ENCODE measurements around the gene MPDU1.
"Not testable (repeated sequence)": the region's sequence is repeated elsewhere in the genome, so short reads cannot be mapped to it uniquely, and the experiment has no call there.

MPDU1 gene

GRCh38 chr17:7620835-7621234 is 37.2 kb downstream of the MPDU1 start:
- no peak for DNase-seq

GRCh38 chr17:7623661-7624060 is 40.0 kb downstream of the MPDU1 start:
- DNase-seq, result no peak

GRCh38 chr17:7625749-7626148 is 42.1 kb downstream of the MPDU1 start:
- not testable (repeated sequence) for DNase-seq

- DNase-seq, result no peak
These were observed 42.7 kb downstream of the MPDU1 start for GRCh38 chr17:7626307-7626706.

- DNase-seq, result no peak
These were observed 43.3 kb downstream of the MPDU1 start for GRCh38 chr17:7626956-7627249.

- peak; percentile 72 for DNase-seq
These were observed 43.8 kb downstream of the MPDU1 start, which contains the start of gene SAT2 for GRCh38 chr17:7627250-7628121. SAT2 (minus strand) TSS chr17:7627821; CDS start chr17:7627635, 186 bp downstream.

GRCh38 chr17:7629939-7630571 is 46.4 kb downstream of the MPDU1 start, which contains the start of gene SHBG:
SHBG (plus strand) TSS chr17:7630135; CDS start chr17:7630173, 38 bp downstream.
- no peak for DNase-seq

- no peak for DNase-seq
These were observed 48.0 kb downstream of the MPDU1 start for GRCh38 chr17:7631398-7632380.

- no peak for DNase-seq
These were observed 48.8 kb downstream of the MPDU1 start for GRCh38 chr17:7632492-7632894.

- no peak for DNase-seq
These were observed 49.4 kb downstream of the MPDU1 start for GRCh38 chr17:7633093-7633492.

GRCh38 chr17:7634384-7634783 is 50.7 kb downstream of the MPDU1 start:
- no peak for DNase-seq

- no peak for DNase-seq
These were observed 52.5 kb downstream of the MPDU1 start for GRCh38 chr17:7636163-7636562.

Measured in activated CD4-positive, alpha-beta T cell treated with anti-CD3 and anti-CD28 coated beads for 1 hour (primary cell).